Lung (tissue), 12 donors: Measurements from ENCODE around the gene TMEM165. TPM values are rescaled to one million over a fixed set of nuclear protein-coding genes. Genes with fewer than 3 reads are reported as not detected.

Experiments used
- ATAC-seq: fragments of 200-7000 bp; cut with Tn5 transposase; one replicate; pipeline ENCODE4 v1.9.1; 2020; ENCODE audit warnings: moderate number of reproducible peaks; ENCODE audit not compliant: insufficient read depth, low FRiP score
- DNase-seq, 3 donors: peaks; one replicate each; pipeline ENCODE4 v3.0.0-alpha.2; 2013 to 2017
- H3K27ac ChIP-seq, 2 donors: one replicate each; pipeline ENCODE4 v1.5.1; 2013; ENCODE audit warnings: mild to moderate bottlenecking in 2 of 2, moderate library complexity in 2 of 2, control low read depth in 1 of 2, inconsistent platforms in 1 of 2, low read depth in 1 of 2, low read length in 1 of 2
- H3K27me3 ChIP-seq, 3 donors: one replicate each; pipeline ENCODE4 v1.5.1; 2013; ENCODE audit warnings: low read length in 2 of 3; ENCODE audit not compliant: control insufficient read depth in 3 of 3, insufficient read depth in 3 of 3
- H3K36me3 ChIP-seq, 4 donors: one replicate each; pipeline ENCODE4 v1.5.1; 2013; ENCODE audit warnings: low read length in 4 of 4, mild to moderate bottlenecking in 1 of 4, moderate library complexity in 1 of 4; ENCODE audit not compliant: control insufficient read depth in 4 of 4, insufficient read depth in 4 of 4
- H3K4me1 ChIP-seq, 5 donors: one replicate each; pipeline ENCODE4 v1.5.1; 2013; ENCODE audit warnings: low read length in 5 of 5, mild to moderate bottlenecking in 2 of 5, moderate library complexity in 1 of 5; ENCODE audit not compliant: control insufficient read depth in 5 of 5, insufficient read depth in 5 of 5
- H3K4me3 ChIP-seq: one replicate; pipeline ENCODE4 v1.5.1; 2013; ENCODE audit warnings: mild to moderate bottlenecking, control low read depth, moderate library complexity
- H3K9ac ChIP-seq, 2 donors: one replicate each; pipeline ENCODE4 v1.5.1; 2013; ENCODE audit warnings: low read length in 2 of 2, control low read depth in 1 of 2; ENCODE audit not compliant: insufficient read depth in 1 of 2
- H3K9me3 ChIP-seq, 4 donors: one replicate each; pipeline ENCODE4 v1.5.1; 2013; ENCODE audit warnings: low read length in 3 of 4, mild to moderate bottlenecking in 1 of 4, moderate library complexity in 1 of 4; ENCODE audit not compliant: control insufficient read depth in 4 of 4, insufficient read depth in 3 of 4
- WGBS, 2 donors: extraction: QIAGEN DNeasy Blood & Tissue Kit; methylation state at CpG; one replicate each; pipeline ENCODE4 v1.1.7; 2013; 5-methylcytosine and 5-hydroxymethylcytosine counted together
- polyA plus RNA-seq, 2 donors: library from polyadenylated mRNA; stranded (reverse); fragments of 200-250 nt; gene quantifications; one replicate each; pipeline ENCODE4 v1.2.1, GENCODE V29; 2013
- total RNA-seq, 2 donors: library from RNA; depleted of rRNA in 1 of 2; stranded (reverse); fragments of >200 nt in 1 of 2; gene quantifications; one replicate each; pipeline ENCODE4 v1.2.1, GENCODE V29; 2014 to 2021
- TF ChIP-seq, protein P1 (sequence below): IDR thresholded peaks from 2 replicates; pipeline ENCODE4 v1.5.1; 2012; ENCODE audit warnings: mild to moderate bottlenecking; ENCODE audit errors: control extremely low read depth, extremely low read depth
- donor health status: control.
- donor health status: control.
- donor health status: Bipolar disorder and iron deficiency.
- donor health status: healthy.
- donor health status: DM: yes; HTN: yes; CAD: no.

TMEM165 gene
- total and polyA plus RNA-seq, 4 donors = 152 to 184 (median 178) TPM

DNA sequence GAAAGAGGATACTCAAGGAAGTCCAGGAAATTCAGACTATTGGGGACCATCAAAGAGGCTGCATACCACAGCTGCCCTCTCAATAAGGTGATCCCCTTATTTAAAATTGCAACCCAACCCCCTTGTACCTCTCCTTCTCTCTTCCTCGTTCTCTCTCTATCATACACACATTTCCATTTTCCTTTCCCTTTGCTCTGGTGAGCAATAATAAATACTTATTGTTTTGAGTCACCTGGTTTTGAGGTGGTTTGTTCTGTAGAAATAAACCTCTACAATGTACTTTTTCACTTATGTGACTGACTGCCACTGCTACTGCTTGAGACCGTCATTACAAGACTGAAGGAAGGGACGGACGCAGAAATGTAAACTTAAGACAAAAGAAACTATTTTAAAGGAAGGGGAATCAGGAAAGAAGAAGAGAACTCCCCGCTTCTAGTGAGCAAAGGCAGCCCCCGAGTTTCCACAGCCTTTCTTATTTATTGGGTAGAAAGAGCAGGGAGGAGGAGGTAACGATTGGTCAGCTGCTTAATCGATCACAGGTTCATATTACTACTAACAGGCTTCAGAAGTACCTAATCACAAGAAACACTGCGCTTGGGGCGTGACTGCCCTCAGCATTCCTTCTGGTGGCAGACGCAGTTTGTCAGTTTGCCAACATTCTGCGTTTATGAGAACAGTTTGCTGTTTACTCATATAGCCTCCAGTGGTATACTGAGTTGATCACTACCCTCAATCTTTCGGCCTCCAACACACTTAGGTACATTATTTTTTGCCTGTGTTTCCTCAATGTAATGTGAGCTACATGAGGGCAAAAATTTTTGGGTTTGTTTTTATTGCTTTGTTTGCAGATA, 16.9 kb upstream of the TMEM165 start:
- Histone ChIP-seq H3K4me1 (peaks cover 0 to 3% (median 0%) of the 10 kb centered on the region in 5 donors), H3K36me3 (no peaks in the 10 kb centered on the region), H3K9me3 (no peaks in the 10 kb centered on the region), H3K9ac (no peak overlapping the region), H3K27me3 (no peaks in the 10 kb centered on the region), H3K27ac (no peak overlapping the region), H3K4me3 (no peak overlapping the region)
- ATAC-seq = peak; percentile 11
- peak in 1 of 3 donors; percentile 21 for DNase-seq
- 48 to 75% methylated on average over 13 of the region's 13 CpGs for WGBS, 2 donors
- TF ChIP-seq, protein P1, sequence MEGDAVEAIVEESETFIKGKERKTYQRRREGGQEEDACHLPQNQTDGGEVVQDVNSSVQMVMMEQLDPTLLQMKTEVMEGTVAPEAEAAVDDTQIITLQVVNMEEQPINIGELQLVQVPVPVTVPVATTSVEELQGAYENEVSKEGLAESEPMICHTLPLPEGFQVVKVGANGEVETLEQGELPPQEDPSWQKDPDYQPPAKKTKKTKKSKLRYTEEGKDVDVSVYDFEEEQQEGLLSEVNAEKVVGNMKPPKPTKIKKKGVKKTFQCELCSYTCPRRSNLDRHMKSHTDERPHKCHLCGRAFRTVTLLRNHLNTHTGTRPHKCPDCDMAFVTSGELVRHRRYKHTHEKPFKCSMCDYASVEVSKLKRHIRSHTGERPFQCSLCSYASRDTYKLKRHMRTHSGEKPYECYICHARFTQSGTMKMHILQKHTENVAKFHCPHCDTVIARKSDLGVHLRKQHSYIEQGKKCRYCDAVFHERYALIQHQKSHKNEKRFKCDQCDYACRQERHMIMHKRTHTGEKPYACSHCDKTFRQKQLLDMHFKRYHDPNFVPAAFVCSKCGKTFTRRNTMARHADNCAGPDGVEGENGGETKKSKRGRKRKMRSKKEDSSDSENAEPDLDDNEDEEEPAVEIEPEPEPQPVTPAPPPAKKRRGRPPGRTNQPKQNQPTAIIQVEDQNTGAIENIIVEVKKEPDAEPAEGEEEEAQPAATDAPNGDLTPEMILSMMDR = no peak

DNA sequence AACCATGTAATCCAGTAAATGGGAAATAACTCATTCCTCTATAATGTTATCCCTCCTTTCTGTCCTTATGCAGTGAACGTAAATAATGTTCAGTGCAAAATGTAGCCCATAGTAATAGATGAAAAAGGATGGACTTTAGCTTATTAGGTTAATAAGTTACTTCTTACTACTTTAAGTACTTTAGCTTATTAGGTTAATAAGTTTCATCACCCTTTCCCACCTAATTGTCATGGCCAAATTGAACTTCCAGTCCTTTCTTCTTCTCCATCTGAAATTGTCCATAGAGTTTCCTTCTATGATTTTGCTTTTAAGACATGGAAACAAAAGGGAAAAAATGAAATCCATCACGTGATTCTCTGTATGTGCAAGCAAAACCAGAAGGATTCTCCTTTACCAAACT, 15.2 kb upstream of the TMEM165 start:
- Histone ChIP-seq H3K4me3 (no peak overlapping the region), H3K27ac (no peak overlapping the region), H3K4me1 (peaks cover 0 to 3% (median 0%) of the 10 kb centered on the region in 5 donors), H3K9ac (no peak overlapping the region), H3K36me3 (no peaks in the 10 kb centered on the region), H3K27me3 (no peaks in the 10 kb centered on the region), H3K9me3 (no peaks in the 10 kb centered on the region)
- 87 to 91% methylated on average over 2 of the region's 2 CpGs for WGBS, 2 donors
- TF ChIP-seq, protein P1 = no peak
- ATAC-seq = no peak
- DNase-seq = no peak

DNA sequence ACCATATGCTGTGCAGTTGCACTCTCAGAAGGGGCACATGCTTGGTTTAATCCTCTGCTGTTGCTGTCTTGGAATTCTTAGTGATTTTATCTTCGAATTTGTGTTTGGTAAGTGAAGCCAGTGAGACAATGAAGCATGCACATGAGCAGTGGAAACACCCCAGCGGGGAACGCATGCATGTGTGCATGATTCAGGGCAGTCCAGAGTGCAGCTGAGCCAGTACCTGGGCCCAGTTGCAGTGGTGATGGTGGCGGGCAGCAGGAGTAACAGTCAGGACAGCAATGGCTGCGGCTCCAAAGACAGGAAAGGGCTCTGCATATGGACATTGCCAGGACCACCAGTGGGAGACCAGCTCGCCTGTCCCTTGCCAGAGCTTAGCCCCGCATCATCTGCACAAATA, 14.3 kb upstream of the TMEM165 start:
- ATAC-seq (no peak), DNase-seq (no peak)
- TF ChIP-seq, protein P1 = no peak
- Histone ChIP-seq H3K36me3 (no peaks in the 10 kb centered on the region), H3K4me1 (peaks cover 0 to 3% (median 0%) of the 10 kb centered on the region in 5 donors), H3K27ac (no peak overlapping the region), H3K27me3 (no peaks in the 10 kb centered on the region), H3K4me3 (no peak overlapping the region), H3K9me3 (no peaks in the 10 kb centered on the region), H3K9ac (no peak overlapping the region)
- WGBS, 2 donors = 84 to 86% methylated on average over 7 of the region's 7 CpGs
